ENCODE measurements around the gene CRABP2. TPM values are rescaled to one million over a fixed set of nuclear protein-coding genes. Genes with fewer than 3 reads are reported as not detected.

The CRABP2 gene
- polyA plus RNA-seq, 1 experiment, result 12.8 TPM

- H3K27me3 ChIP-seq (ENCODE audit: control insufficient read depth, insufficient read depth, low read length), result no peaks in the 10 kb centered on the region
- 0 out of 2 replicates have a peak, but pooled peaks have one; percentile 1 for TF ChIP-seq CTCF (IDR thresholded peaks at IDR 0.05; ENCODE audit: low read depth, low read length)
- ChIA-PET POLR2A (interaction anchor here (0.5 to 4.3 kb wide), 4 partner anchors 9 to 29 kb away, joined by 3 to 18 read pairs (median 4); partner anchors contain the start of genes ISG20L2 and METTL25B), CTCF (interaction anchor here (1.0 to 13.7 kb wide), 10 partner anchors 14 to 185 kb away, joined by 3 to 233 read pairs (median 8); partner anchors contain the start of genes ISG20L2, METTL25B and NES)
- peak overlapping the region; percentile 31 for H3K27ac ChIP-seq (ENCODE audit: low read depth, low read length)
- DNase-seq (ENCODE audit: low read depth, low spot score), result no peak
- H3K4me3 ChIP-seq (ENCODE audit: low read depth, low read length), result peak overlapping the region; percentile 52
- H3K9me3 ChIP-seq (ENCODE audit: control insufficient read depth, insufficient read depth, low read length), result peaks cover 1% of the 10 kb centered on the region; the same call in 1 of the 2 replicates
These were observed 458 bp downstream of the CRABP2 start for GRCh38 chr1:156704930-156705320.

- DNase-seq (ENCODE audit: low read depth, low spot score), result no peak
- CTCF ChIA-PET, result interaction anchor here (0.6 to 13.7 kb wide), 7 partner anchors 11 to 44 kb away, joined by 3 to 233 read pairs (median 26); partner anchors contain the start of genes ISG20L2, METTL25B and NES
- peak overlapping the region; percentile 52 for H3K4me3 ChIP-seq (ENCODE audit: low read depth, low read length)
These were observed 1.1 kb downstream of the CRABP2 start for GRCh38 chr1:156704166-156704711.

GRCh38 chr1:156703741-156704140 lies 1.6 kb downstream of the CRABP2 start:
- TF ChIP-seq CTCF (IDR thresholded peaks at IDR 0.05; ENCODE audit: low read depth, low read length), result no peak
- Histone ChIP-seq H3K27ac (ENCODE audit: low read depth, low read length) (no peak overlapping the region), H3K4me3 (ENCODE audit: low read depth, low read length) (peak overlapping the region; percentile 17; the same call in 1 of the 2 replicates), H3K27me3 (ENCODE audit: control insufficient read depth, insufficient read depth, low read length) (no peaks in the 10 kb centered on the region), H3K9me3 (ENCODE audit: control insufficient read depth, insufficient read depth, low read length) (peaks cover 3% of the 10 kb centered on the region; the same call in 1 of the 2 replicates)
- ChIA-PET CTCF (interaction anchor here (0.8 to 13.7 kb wide), 7 partner anchors 12 to 69 kb away, joined by 3 to 233 read pairs (median 3); partner anchors contain the start of genes ISG20L2 and METTL25B), POLR2A (interaction anchor here (2.5 to 4.3 kb wide), 2 partner anchors 14 to 24 kb away, joined by 5 to 18 read pairs; partner anchors contain the start of genes ISG20L2 and METTL25B)
- no peak for DNase-seq (ENCODE audit: low read depth, low spot score)

More at GRCh38 chr1:156704166-156704711, 1.1 kb downstream of the CRABP2 start:
- H3K27me3 ChIP-seq (ENCODE audit: control insufficient read depth, insufficient read depth, low read length), result no peaks in the 10 kb centered on the region
- no peak overlapping the region for H3K27ac ChIP-seq (ENCODE audit: low read depth, low read length)
- TF ChIP-seq CTCF (IDR thresholded peaks at IDR 0.05; ENCODE audit: low read depth, low read length), result no peak
- POLR2A ChIA-PET, result interaction anchor here (1.2 to 4.3 kb wide), 3 partner anchors 15 to 29 kb away, joined by 3 to 18 read pairs (median 5); partner anchors contain the start of genes ISG20L2 and METTL25B
- H3K9me3 ChIP-seq (ENCODE audit: control insufficient read depth, insufficient read depth, low read length), result peaks cover 3% of the 10 kb centered on the region; the same call in 1 of the 2 replicates

GRCh38 chr1:156703336-156703735 lies 2.0 kb downstream of the CRABP2 start:
- ChIA-PET POLR2A (interaction anchor here (0.6 to 4.3 kb wide), 2 partner anchors 14 to 38 kb away, joined by 4 to 18 read pairs; partner anchors contain the start of gene MRPL24), CTCF (interaction anchor here (0.6 to 13.7 kb wide), 9 partner anchors 12 to 207 kb away, joined by 3 to 233 read pairs (median 23); partner anchors contain the start of genes ISG20L2 and METTL25B)
- no peak for DNase-seq (ENCODE audit: low read depth, low spot score)
- Histone ChIP-seq H3K27ac (ENCODE audit: low read depth, low read length) (no peak overlapping the region), H3K27me3 (ENCODE audit: control insufficient read depth, insufficient read depth, low read length) (no peaks in the 10 kb centered on the region), H3K4me3 (ENCODE audit: low read depth, low read length) (no peak overlapping the region; the same call in 1 of the 2 replicates), H3K9me3 (ENCODE audit: control insufficient read depth, insufficient read depth, low read length) (peaks cover 3% of the 10 kb centered on the region; the same call in 1 of the 2 replicates)
- TF ChIP-seq CTCF (IDR thresholded peaks at IDR 0.05; ENCODE audit: low read depth, low read length), result no peak
